ENCODE results near the gene NME7.

GRCh38 chr1:169371404-169371803 is 3.8 kb upstream of the NME7 start:
- TF ChIP-seq, protein P1, sequence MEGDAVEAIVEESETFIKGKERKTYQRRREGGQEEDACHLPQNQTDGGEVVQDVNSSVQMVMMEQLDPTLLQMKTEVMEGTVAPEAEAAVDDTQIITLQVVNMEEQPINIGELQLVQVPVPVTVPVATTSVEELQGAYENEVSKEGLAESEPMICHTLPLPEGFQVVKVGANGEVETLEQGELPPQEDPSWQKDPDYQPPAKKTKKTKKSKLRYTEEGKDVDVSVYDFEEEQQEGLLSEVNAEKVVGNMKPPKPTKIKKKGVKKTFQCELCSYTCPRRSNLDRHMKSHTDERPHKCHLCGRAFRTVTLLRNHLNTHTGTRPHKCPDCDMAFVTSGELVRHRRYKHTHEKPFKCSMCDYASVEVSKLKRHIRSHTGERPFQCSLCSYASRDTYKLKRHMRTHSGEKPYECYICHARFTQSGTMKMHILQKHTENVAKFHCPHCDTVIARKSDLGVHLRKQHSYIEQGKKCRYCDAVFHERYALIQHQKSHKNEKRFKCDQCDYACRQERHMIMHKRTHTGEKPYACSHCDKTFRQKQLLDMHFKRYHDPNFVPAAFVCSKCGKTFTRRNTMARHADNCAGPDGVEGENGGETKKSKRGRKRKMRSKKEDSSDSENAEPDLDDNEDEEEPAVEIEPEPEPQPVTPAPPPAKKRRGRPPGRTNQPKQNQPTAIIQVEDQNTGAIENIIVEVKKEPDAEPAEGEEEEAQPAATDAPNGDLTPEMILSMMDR (conservative IDR thresholded peaks at IDR 0.05; ENCODE audit: low read depth in 2 of 2): no peak
- no peak for TF ChIP-seq EZH2 (IDR thresholded peaks at IDR 0.05; ENCODE audit: low read depth, unreplicated experiment)
- no peak for TF ChIP-seq ZNF331 (CRISPR knock-in tag; IDR thresholded peaks at IDR 0.05; ENCODE audit: low read depth)
- no peak for TF ChIP-seq POLR2AphosphoS5 (IDR thresholded peaks at IDR 0.05; ENCODE audit: low read depth)
